ENCODE data around the gene DOCK4. TPM values are rescaled to one million over a fixed set of nuclear protein-coding genes. Genes with fewer than 3 reads are reported as not detected.

DOCK4 gene
- total and polyA plus RNA-seq, 2 donors from 2014 or later, result 3.2 to 38.9 TPM

DNA sequence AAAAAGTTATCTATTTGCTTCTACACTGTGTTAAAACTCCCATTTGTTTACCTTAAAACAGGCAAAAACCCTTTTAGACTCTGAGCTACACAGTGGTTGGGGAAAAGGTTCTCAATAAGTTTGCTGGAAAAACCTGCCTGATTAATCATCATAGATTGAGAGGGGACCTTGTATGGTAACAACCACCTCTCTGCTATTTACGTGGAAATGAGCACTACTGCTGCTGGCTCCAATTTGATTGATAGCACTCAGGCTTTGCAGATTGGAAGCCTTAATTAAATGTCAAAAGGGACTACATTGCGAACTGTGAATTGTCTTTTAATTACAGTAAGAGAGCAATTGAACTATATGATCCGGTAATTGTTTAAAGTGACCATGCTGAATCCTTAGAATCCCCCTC, 525.0 kb downstream of the DOCK4 start:
- Histone ChIP-seq H3K4me3 (ENCODE audit: low read length in 3 of 3) (no peak overlapping the region), H3K9me3 (ENCODE audit: control insufficient read depth in 2 of 3, insufficient read depth in 1 of 3, low read length in 3 of 3) (no peaks in the 10 kb centered on the region), H3K9ac (ENCODE audit: low read length in 3 of 3) (no peak overlapping the region), H3K4me1 (ENCODE audit: control insufficient read depth in 2 of 3, insufficient read depth in 2 of 3, low read depth in 1 of 3, low read length in 3 of 3) (no peaks in the 10 kb centered on the region), H3K27me3 (ENCODE audit: control insufficient read depth, insufficient read depth, low read length) (no peaks in the 10 kb centered on the region), H3K36me3 (ENCODE audit: control insufficient read depth in 2 of 3, insufficient read depth in 3 of 3, low read length in 3 of 3) (no peaks in the 10 kb centered on the region), H3K27ac (ENCODE audit: low read depth in 2 of 2, low read length in 2 of 2) (no peak overlapping the region)
- no peak for TF ChIP-seq CTCF (IDR thresholded peaks at IDR 0.05; ENCODE audit: borderline replicate concordance, extremely low read depth, insufficient read depth)
- DNase-seq, result no peak
- intact Hi-C loops (cut with DNase I), result no loop called here
- no peak for FAIRE-seq

GRCh38 chr7:111678986-111679385, 527.2 kb downstream of the DOCK4 start:
- intact Hi-C loops (cut with DNase I), result no loop called here
- FAIRE-seq, result no peak
- no peak for TF ChIP-seq CTCF (IDR thresholded peaks at IDR 0.05; ENCODE audit: borderline replicate concordance, extremely low read depth, insufficient read depth)
- H3K36me3 ChIP-seq (ENCODE audit: control insufficient read depth in 2 of 3, insufficient read depth in 3 of 3, low read length in 3 of 3), result no peaks in the 10 kb centered on the region
- no peaks in the 10 kb centered on the region for H3K27me3 ChIP-seq (ENCODE audit: control insufficient read depth, insufficient read depth, low read length)
- no peaks in the 10 kb centered on the region for H3K9me3 ChIP-seq (ENCODE audit: control insufficient read depth in 2 of 3, insufficient read depth in 1 of 3, low read length in 3 of 3)
- H3K4me1 ChIP-seq (ENCODE audit: control insufficient read depth in 2 of 3, insufficient read depth in 2 of 3, low read depth in 1 of 3, low read length in 3 of 3), result no peaks in the 10 kb centered on the region
- H3K4me3 ChIP-seq (ENCODE audit: low read length in 3 of 3), result no peak overlapping the region
- DNase-seq, result no peak
- H3K27ac ChIP-seq (ENCODE audit: low read depth in 2 of 2, low read length in 2 of 2), result no peak overlapping the region
- H3K9ac ChIP-seq (ENCODE audit: low read length in 3 of 3), result no peak overlapping the region

GRCh38 chr7:111678281-111678680, 527.9 kb downstream of the DOCK4 start:
- H3K9ac ChIP-seq (ENCODE audit: low read length in 3 of 3), result no peak overlapping the region
- no peak overlapping the region for H3K4me3 ChIP-seq (ENCODE audit: low read length in 3 of 3)
- H3K4me1 ChIP-seq (ENCODE audit: control insufficient read depth in 2 of 3, insufficient read depth in 2 of 3, low read depth in 1 of 3, low read length in 3 of 3), result no peaks in the 10 kb centered on the region
- FAIRE-seq (no peak), DNase-seq (no peak)
- no peaks in the 10 kb centered on the region for H3K9me3 ChIP-seq (ENCODE audit: control insufficient read depth in 2 of 3, insufficient read depth in 1 of 3, low read length in 3 of 3)
- no peak overlapping the region for H3K27ac ChIP-seq (ENCODE audit: low read depth in 2 of 2, low read length in 2 of 2)
- no peaks in the 10 kb centered on the region for H3K27me3 ChIP-seq (ENCODE audit: control insufficient read depth, insufficient read depth, low read length)
- intact Hi-C loops (cut with DNase I), result no loop called here
- TF ChIP-seq CTCF (IDR thresholded peaks at IDR 0.05; ENCODE audit: borderline replicate concordance, extremely low read depth, insufficient read depth), result no peak
- H3K36me3 ChIP-seq (ENCODE audit: control insufficient read depth in 2 of 3, insufficient read depth in 3 of 3, low read length in 3 of 3), result no peaks in the 10 kb centered on the region

DNA sequence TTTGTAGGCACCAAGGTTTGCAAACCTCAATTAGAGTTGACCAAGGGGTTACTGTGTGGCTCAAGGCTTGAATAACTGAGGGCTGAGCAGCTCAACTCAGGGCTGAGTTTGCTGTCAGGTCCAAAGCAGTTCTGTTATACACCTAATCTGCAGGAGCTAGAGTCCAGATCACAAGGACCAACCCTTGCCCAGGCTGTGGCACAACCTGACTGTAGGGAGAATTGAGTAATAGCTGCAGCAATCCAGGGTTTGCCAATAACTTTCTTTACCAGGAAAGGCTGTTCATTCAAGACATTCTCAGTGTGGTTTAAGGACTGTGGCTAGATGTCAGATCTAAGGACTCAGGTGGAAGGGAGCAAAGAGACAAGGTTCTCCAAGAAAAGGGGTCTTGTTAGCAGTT, 528.4 kb downstream of the DOCK4 start:
- FAIRE-seq (no peak), DNase-seq (no peak)
- no peaks in the 10 kb centered on the region for H3K36me3 ChIP-seq (ENCODE audit: control insufficient read depth in 2 of 3, insufficient read depth in 3 of 3, low read length in 3 of 3)
- TF ChIP-seq CTCF (IDR thresholded peaks at IDR 0.05; ENCODE audit: borderline replicate concordance, extremely low read depth, insufficient read depth), result no peak
- no peak overlapping the region for H3K9ac ChIP-seq (ENCODE audit: low read length in 3 of 3)
- H3K27me3 ChIP-seq (ENCODE audit: control insufficient read depth, insufficient read depth, low read length), result no peaks in the 10 kb centered on the region
- H3K4me3 ChIP-seq (ENCODE audit: low read length in 3 of 3), result no peak overlapping the region
- no peaks in the 10 kb centered on the region for H3K4me1 ChIP-seq (ENCODE audit: control insufficient read depth in 2 of 3, insufficient read depth in 2 of 3, low read depth in 1 of 3, low read length in 3 of 3)
- intact Hi-C loops (cut with DNase I), result no loop called here
- no peak overlapping the region for H3K27ac ChIP-seq (ENCODE audit: low read depth in 2 of 2, low read length in 2 of 2)
- H3K9me3 ChIP-seq (ENCODE audit: control insufficient read depth in 2 of 3, insufficient read depth in 1 of 3, low read length in 3 of 3), result no peaks in the 10 kb centered on the region

All from kidney (tissue), 14 donors.